ENCODE measurements around the gene POLD1. TPM values are rescaled to one million over a fixed set of nuclear protein-coding genes. Genes with fewer than 3 reads are reported as not detected.

The POLD1 gene
- total and polyA plus RNA-seq, 2 donors (not counting 3 experiments of a cell fraction or from before 2014, with no cell fraction given) = 40.9 to 63.9 TPM

- POLR2A ChIA-PET = no interaction called here
- FAIRE-seq (no peak), DNase-seq (ENCODE audit: low read depth, low spot score) (no peak)
- Histone ChIP-seq H3K9me3 (replicated peaks; ENCODE audit: control insufficient read depth, insufficient read depth, low read length) (no peaks in the 10 kb centered on the region), H2AFZ (ENCODE audit: low read depth, low read length) (no peak overlapping the region), H3K4me2 (ENCODE audit: insufficient read depth, low read length) (no peak overlapping the region), H4K20me1 (replicated peaks; ENCODE audit: control insufficient read depth, extremely low read depth, insufficient read depth, low read length) (no peaks in the 10 kb centered on the region), H3K36me3 (ENCODE audit: control insufficient read depth in 2 of 2, extremely low read depth in 1 of 2, insufficient read depth in 2 of 2, low read length in 2 of 2) (no peaks in the 10 kb centered on the region), H3K27ac (ENCODE audit: insufficient read depth, low read depth, low read length) (no peak overlapping the region), H3K4me1 (ENCODE audit: control insufficient read depth, extremely low read depth, insufficient read depth, low read length) (peaks cover 7% of the 10 kb centered on the region), H3K9me1 (replicated peaks; ENCODE audit: control insufficient read depth, extremely low read depth, insufficient read depth, low read length) (no peaks in the 10 kb centered on the region), H3K4me3 (replicated peaks in 1 of 3; ENCODE audit: insufficient read depth in 1 of 3, low read depth in 1 of 3, low read length in 3 of 3) (no peak overlapping the region), H3K9ac (replicated peaks; ENCODE audit: extremely low read depth, insufficient read depth, low read length) (no peak overlapping the region), H3K27me3 (ENCODE audit: control insufficient read depth in 2 of 2, insufficient read depth in 2 of 2, low read length in 2 of 2) (no peaks in the 10 kb centered on the region), H3K79me2 (ENCODE audit: control insufficient read depth, insufficient read depth, low read length) (no peaks in the 10 kb centered on the region)
- CTCF ChIA-PET = interaction anchor here (3.9 kb wide), 1 partner anchor 9 kb away, joined by 30 read pairs; no protein-coding TSS in a partner anchor
- intact Hi-C loops (cut with micrococcal nuclease) (no loop called here), dilution Hi-C loops (cut with MboI; ENCODE audit: extremely low pct_ligation_motif_present, low sequenced_read_pairs) (no loop called here)
- BruUV-seq (replicated peaks) = no TSS peak
- no peak for TF ChIP-seq MYC (IDR thresholded peaks at IDR 0.05; ENCODE audit: low read depth, low read length)
- no peak for TF ChIP-seq POLR2A (IDR thresholded peaks at IDR 0.05; ENCODE audit: low read depth, low read length)
- no peak for TF ChIP-seq FOS (IDR thresholded peaks at IDR 0.05; ENCODE audit: borderline replicate concordance, insufficient read depth, low read length)
- TF ChIP-seq CTCF (IDR thresholded peaks at IDR 0.05; ENCODE audit: extremely low read depth in 1 of 2, insufficient read depth in 1 of 2, low read depth in 1 of 2, low read length in 2 of 2) = no peak
- TF ChIP-seq GATA2 (IDR thresholded peaks at IDR 0.05; ENCODE audit: insufficient read depth, insufficient read length, low read depth, low read length) = no peak
- no peak for TF ChIP-seq JUN (IDR thresholded peaks at IDR 0.05; ENCODE audit: borderline replicate concordance, insufficient read depth, insufficient read length, low read depth)
- no peak for TF ChIP-seq MAX (IDR thresholded peaks at IDR 0.05; ENCODE audit: insufficient read depth, insufficient read length)
- TF ChIP-seq EZH2 (IDR thresholded peaks at IDR 0.05; ENCODE audit: borderline replicate concordance, low read depth, low read length, severe bottlenecking) = no peak
- no peak for TF ChIP-seq POLR2AphosphoS5 (IDR thresholded peaks at IDR 0.05; ENCODE audit: insufficient read depth, low read depth, low read length)
Measured at GRCh38 chr19:50359328-50359818, 24.8 kb upstream of the POLD1 start.
